Hepatocyte (in vitro differentiated cells): Measurements from ENCODE around the gene SLC30A1. TPM values are rescaled to one million over a fixed set of nuclear protein-coding genes. Genes with fewer than 3 reads are reported as not detected.

Experiments
- DNase-seq: peaks from one replicate; pipeline ENCODE4 v3.0.0-alpha.2; 2016; ENCODE audit warnings: low spot score
- H2AFZ ChIP-seq: fragments of 200-600 bp; sonication (generic); 2 replicates; pipeline ENCODE4 v1.6.0; 2016; ENCODE audit warnings: antibody characterized with exemption, mild to moderate bottlenecking
- H3K27ac ChIP-seq: fragments of 200-600 bp; sonication (generic); 2 replicates; pipeline ENCODE4 v1.5.1; 2016; ENCODE audit warnings: mild to moderate bottlenecking
- H3K27me3 ChIP-seq: fragments of 200-600 bp; sonication (generic); 2 replicates; pipeline ENCODE4 v1.6.1; 2016
- H3K36me3 ChIP-seq: fragments of 200-600 bp; sonication (generic); replicated peaks from 2 replicates; pipeline ENCODE4 v1.5.1; 2016; ENCODE audit warnings: low read depth; ENCODE audit not compliant: insufficient read depth
- H3K4me1 ChIP-seq: fragments of 200-600 bp; sonication (generic); 2 replicates; pipeline ENCODE4 v1.5.1; 2016; ENCODE audit warnings: mild to moderate bottlenecking, moderate library complexity; ENCODE audit not compliant: insufficient read depth
- H3K4me2 ChIP-seq: fragments of 200-600 bp; sonication (generic); 2 replicates; pipeline ENCODE4 v1.6.0; 2016
- H3K4me3 ChIP-seq: fragments of 200-600 bp; sonication (generic); 2 replicates; pipeline ENCODE4 v1.5.1; 2016; ENCODE audit warnings: mild to moderate bottlenecking
- H3K79me2 ChIP-seq: fragments of 200-600 bp; sonication (generic); 2 replicates; pipeline ENCODE4 v1.6.0; 2017; ENCODE audit warnings: mild to moderate bottlenecking
- H3K9me2 ChIP-seq: fragments of 200-600 bp; sonication (generic); replicated peaks from 2 replicates; pipeline ENCODE4 v1.6.0; 2017; ENCODE audit warnings: mild to moderate bottlenecking; ENCODE audit not compliant: insufficient read depth
- H3K9me3 ChIP-seq: fragments of 200-600 bp; sonication (generic); 2 replicates; pipeline ENCODE4 v1.5.1; 2016; ENCODE audit warnings: low read depth, mild to moderate bottlenecking
- H4K20me1 ChIP-seq: fragments of 200-600 bp; sonication (generic); 2 replicates; pipeline ENCODE4 v1.6.0; 2016; ENCODE audit warnings: mild to moderate bottlenecking; ENCODE audit not compliant: insufficient read depth, poor library complexity, severe bottlenecking
- EZH2 ChIP-seq: fragments of 200-600 bp; sonication (generic); IDR thresholded peaks from 2 replicates; pipeline ENCODE4 v1.6.1; 2016; ENCODE audit warnings: antibody characterized with exemption, mild to moderate bottlenecking, borderline replicate concordance
- EZH2phosphoT487 ChIP-seq: fragments of 200-600 bp; sonication (generic); IDR thresholded peaks from one replicate; pipeline ENCODE4 v1.6.1; 2018; ENCODE audit warnings: antibody characterized with exemption, mild to moderate bottlenecking, low read depth, moderate library complexity; ENCODE audit not compliant: unreplicated experiment, severe bottlenecking
- WGBS: methylation state at CpG from one replicate; pipeline ENCODE4 v1.1.6; 2016; ENCODE audit warnings: low lambda C conversion rate; ENCODE audit errors: missing lambda C conversion rate; 5-methylcytosine and 5-hydroxymethylcytosine counted together
- polyA plus RNA-seq: library from polyadenylated mRNA; unstranded; fragments of >200 nt; fragmentation: Nextera tagmentation; extraction: Ambion mirVana; gene quantifications from 2 replicates; pipeline ENCODE4 v1.2.1, GENCODE V29; 2016
- total RNA-seq: library from RNA; depleted of rRNA; stranded (reverse); fragments of >200 nt; gene quantifications from 2 replicates; pipeline ENCODE4 v1.2.3, GENCODE V29; 2014
- TF ChIP-seq, protein P1 (sequence below): fragments of 200-600 bp; sonication (generic); IDR thresholded peaks from 2 replicates; pipeline ENCODE4 v1.5.1; 2016; ENCODE audit warnings: antibody characterized with exemption, mild to moderate bottlenecking; ENCODE audit not compliant: poor library complexity

SLC30A1 gene
- total and polyA plus RNA-seq, 2 experiments from 2014 or later = 31.3 to 87.2 TPM

DNA sequence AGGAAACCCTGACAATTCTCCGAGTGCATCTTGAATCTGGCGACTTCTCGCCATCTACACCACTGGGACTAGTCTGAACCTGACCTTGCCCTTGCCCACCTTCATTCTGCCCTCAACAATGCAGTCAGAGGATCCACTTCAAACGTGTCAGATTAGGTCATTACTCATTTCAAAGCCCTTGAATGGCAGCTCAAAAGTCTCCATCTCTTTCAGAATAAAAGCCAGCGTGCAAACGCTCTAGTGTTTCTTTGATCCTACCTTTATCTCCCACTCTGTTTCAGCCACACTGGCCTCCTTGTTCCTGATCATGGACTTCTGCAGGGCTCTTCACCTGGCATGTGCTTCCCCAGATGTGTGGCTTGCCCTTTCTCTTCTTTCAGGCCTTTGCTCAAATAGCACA, 31.3 kb downstream of the SLC30A1 start:
- Histone ChIP-seq H3K9me2 (no peaks in the 10 kb centered on the region), H3K79me2 (no peaks in the 10 kb centered on the region), H3K4me1 (peaks cover 20% of the 10 kb centered on the region), H2AFZ (no peak overlapping the region), H3K27ac (peak overlapping the region; percentile 84), H3K9me3 (no peaks in the 10 kb centered on the region), H3K4me3 (no peak overlapping the region), H3K27me3 (no peaks in the 10 kb centered on the region), H4K20me1 (no peaks in the 10 kb centered on the region), H3K36me3 (no peaks in the 10 kb centered on the region), H3K4me2 (no peak overlapping the region)
- DNase-seq = no peak
- TF ChIP-seq EZH2phosphoT487 (no peak), EZH2 (no peak)
- TF ChIP-seq, protein P1, sequence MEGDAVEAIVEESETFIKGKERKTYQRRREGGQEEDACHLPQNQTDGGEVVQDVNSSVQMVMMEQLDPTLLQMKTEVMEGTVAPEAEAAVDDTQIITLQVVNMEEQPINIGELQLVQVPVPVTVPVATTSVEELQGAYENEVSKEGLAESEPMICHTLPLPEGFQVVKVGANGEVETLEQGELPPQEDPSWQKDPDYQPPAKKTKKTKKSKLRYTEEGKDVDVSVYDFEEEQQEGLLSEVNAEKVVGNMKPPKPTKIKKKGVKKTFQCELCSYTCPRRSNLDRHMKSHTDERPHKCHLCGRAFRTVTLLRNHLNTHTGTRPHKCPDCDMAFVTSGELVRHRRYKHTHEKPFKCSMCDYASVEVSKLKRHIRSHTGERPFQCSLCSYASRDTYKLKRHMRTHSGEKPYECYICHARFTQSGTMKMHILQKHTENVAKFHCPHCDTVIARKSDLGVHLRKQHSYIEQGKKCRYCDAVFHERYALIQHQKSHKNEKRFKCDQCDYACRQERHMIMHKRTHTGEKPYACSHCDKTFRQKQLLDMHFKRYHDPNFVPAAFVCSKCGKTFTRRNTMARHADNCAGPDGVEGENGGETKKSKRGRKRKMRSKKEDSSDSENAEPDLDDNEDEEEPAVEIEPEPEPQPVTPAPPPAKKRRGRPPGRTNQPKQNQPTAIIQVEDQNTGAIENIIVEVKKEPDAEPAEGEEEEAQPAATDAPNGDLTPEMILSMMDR = no peak
- 78% methylated on average over 6 of the region's 6 CpGs for WGBS

DNA sequence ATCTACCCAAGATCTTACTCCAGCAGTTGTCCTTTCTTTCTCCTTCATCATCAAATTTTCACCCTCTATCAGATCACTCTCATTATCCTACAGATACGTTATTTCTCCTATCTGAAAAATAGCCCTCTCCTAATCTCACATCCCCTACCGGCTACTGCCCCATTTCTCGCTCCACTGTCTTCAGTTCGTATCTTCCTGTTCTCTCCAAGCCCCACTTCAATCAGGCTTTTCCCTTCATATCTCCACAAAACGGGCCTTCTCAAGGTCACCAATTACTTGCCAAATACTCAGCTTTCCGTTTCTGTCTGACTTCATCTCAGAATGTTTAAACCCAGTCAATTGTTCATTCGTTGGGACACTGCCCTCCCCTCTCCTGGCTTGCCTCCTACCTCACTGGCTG, 32.4 kb downstream of the SLC30A1 start:
- no peaks in the 10 kb centered on the region for H3K9me3 ChIP-seq
- no peak overlapping the region for H3K4me2 ChIP-seq
- TF ChIP-seq EZH2 = no peak
- TF ChIP-seq, protein P1 = no peak
- TF ChIP-seq EZH2phosphoT487 = no peak
- no peaks in the 10 kb centered on the region for H4K20me1 ChIP-seq
- H3K27ac ChIP-seq = no peak overlapping the region
- H3K4me3 ChIP-seq = no peak overlapping the region
- no peaks in the 10 kb centered on the region for H3K79me2 ChIP-seq
- no peaks in the 10 kb centered on the region for H3K36me3 ChIP-seq
- no peak for DNase-seq
- WGBS = 85% methylated on average over 7 of the region's 7 CpGs
- peaks cover 24% of the 10 kb centered on the region for H3K4me1 ChIP-seq
- no peaks in the 10 kb centered on the region for H3K27me3 ChIP-seq
- no peaks in the 10 kb centered on the region for H3K9me2 ChIP-seq
- H2AFZ ChIP-seq = no peak overlapping the region

DNA sequence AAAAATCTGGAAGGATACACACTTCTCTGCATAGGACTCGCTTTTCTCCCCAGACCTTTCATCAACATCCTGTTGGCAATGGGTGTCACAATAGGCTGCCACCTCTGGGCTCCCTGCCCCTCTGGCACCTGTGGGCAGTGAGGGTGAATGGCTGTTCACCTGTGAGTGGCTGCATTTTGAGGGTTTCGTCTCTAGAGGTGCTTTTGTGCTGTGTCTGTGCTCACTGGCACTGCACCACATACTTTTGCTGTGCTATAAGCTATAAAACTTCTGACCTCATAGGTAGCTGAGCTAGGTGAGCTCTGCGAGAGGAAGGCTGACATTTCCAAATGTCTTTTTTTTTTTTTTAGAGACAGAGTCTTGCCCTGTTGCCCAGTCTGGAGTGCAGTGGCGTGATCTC, 35.9 kb downstream of the SLC30A1 start:
- H2AFZ ChIP-seq = no peak overlapping the region
- no peak overlapping the region for H3K4me2 ChIP-seq
- peak overlapping the region; percentile 81 for H3K27ac ChIP-seq
- H3K4me3 ChIP-seq = no peak overlapping the region
- WGBS = 76% methylated on average over 4 of the region's 4 CpGs
- H3K36me3 ChIP-seq = no peaks in the 10 kb centered on the region
- DNase-seq = peak; percentile 31
- H4K20me1 ChIP-seq = no peaks in the 10 kb centered on the region
- TF ChIP-seq, protein P1 = no peak
- TF ChIP-seq EZH2 (no peak), EZH2phosphoT487 (no peak)
- no peaks in the 10 kb centered on the region for H3K27me3 ChIP-seq
- no peaks in the 10 kb centered on the region for H3K9me2 ChIP-seq
- H3K4me1 ChIP-seq = peaks cover 18% of the 10 kb centered on the region
- H3K9me3 ChIP-seq = no peaks in the 10 kb centered on the region
- no peaks in the 10 kb centered on the region for H3K79me2 ChIP-seq
